Stimulated activated CD8-positive, alpha-beta memory T cell treated with anti-CD3 and anti-CD28 coated beads, Interleukin-15, amount 100 ng/mL, for 1 hour (primary cell): ENCODE results near the gene PIAS4.
A peak's percentile ranks its signal among the peaks of the same experiment; 100 is the strongest.

Experiments
- DNase-seq: peaks from one replicate; pipeline ENCODE4 v3.0.0-alpha.2; 2020; ENCODE audit warnings: low read depth

The PIAS4 gene

GRCh38 chr19:3977242-3978143 lies 30.0 kb upstream of the PIAS4 start:
- no peak for DNase-seq

- no peak for DNase-seq
Observed at GRCh38 chr19:3978145-3978544, 29.4 kb upstream of the PIAS4 start.

GRCh38 chr19:3979289-3979673 lies 28.3 kb upstream of the PIAS4 start:
- DNase-seq = no peak

GRCh38 chr19:3979674-3980352 lies 27.7 kb upstream of the PIAS4 start:
- no peak for DNase-seq

GRCh38 chr19:3980353-3981251 lies 26.9 kb upstream of the PIAS4 start:
- DNase-seq = no peak

- DNase-seq = no peak
Observed at GRCh38 chr19:3981373-3981735, 26.2 kb upstream of the PIAS4 start.

GRCh38 chr19:3981736-3982681 lies 25.5 kb upstream of the PIAS4 start:
- no peak for DNase-seq

- no peak for DNase-seq
Observed at GRCh38 chr19:3982701-3983541, 24.6 kb upstream of the PIAS4 start.

- no peak for DNase-seq
Observed at GRCh38 chr19:3983542-3983914, 24.0 kb upstream of the PIAS4 start.

GRCh38 chr19:3983936-3984583 lies 23.5 kb upstream of the PIAS4 start:
- no peak for DNase-seq

- DNase-seq = no peak
Observed at GRCh38 chr19:3984584-3984907, 23.0 kb upstream of the PIAS4 start.

GRCh38 chr19:3984908-3985642 lies 22.5 kb upstream of the PIAS4 start, which contains the start of gene EEF2:
Gene EEF2 (minus strand): TSS chr19:3985463. CDS start chr19:3985380, 83 bp downstream.
- DNase-seq = peak; percentile 79

- DNase-seq = no peak
Observed at GRCh38 chr19:3985643-3986259, 21.8 kb upstream of the PIAS4 start.

- no peak for DNase-seq
Observed at GRCh38 chr19:3986260-3987041, 21.1 kb upstream of the PIAS4 start.

GRCh38 chr19:3987619-3988371 lies 19.7 kb upstream of the PIAS4 start:
- peak; percentile 75 for DNase-seq

GRCh38 chr19:3990815-3991117 lies 16.8 kb upstream of the PIAS4 start:
- DNase-seq = no peak

GRCh38 chr19:3995607-3996006 lies 11.9 kb upstream of the PIAS4 start:
- DNase-seq = no peak
